HepG2 (cell line): Measurements from ENCODE around the gene PFN1. TPM values are rescaled to one million over a fixed set of nuclear protein-coding genes. Genes with fewer than 3 reads are reported as not detected.

Source experiments
- BRF2 ChIP-seq: sonication (generic); formaldehyde crosslinking; IDR thresholded peaks from 2 replicates; pipeline ENCODE4 v1.8.1; 2022; ENCODE audit warnings: mild to moderate bottlenecking, missing genetic modification reagents
- GLMP ChIP-seq: sonication (generic); formaldehyde crosslinking; IDR thresholded peaks from 2 replicates; pipeline ENCODE4 v1.9.0; 2021; ENCODE audit warnings: missing genetic modification reagents, mild to moderate bottlenecking, borderline replicate concordance
- HNF1A ChIP-seq, 2 experiments: sonication (generic) in 1 of 2; formaldehyde crosslinking in 1 of 2; IDR thresholded peaks; 2 replicates each; pipeline versions ENCODE4 v1.4.0 to v1.6.1; 2016 to 2020; ENCODE audit warnings: borderline replicate concordance in 1 of 2, low read depth in 1 of 2, mild to moderate bottlenecking in 1 of 2, missing genetic modification reagents in 1 of 2
- HNF4G ChIP-seq, 2 experiments: sonication (generic) in 1 of 2; formaldehyde crosslinking in 1 of 2; IDR thresholded peaks; 2 replicates each; pipeline versions ENCODE4 v1.4.0 to v1.6.1; 2011 to 2020; ENCODE audit warnings: borderline replicate concordance in 2 of 2, low read depth in 2 of 2, mild to moderate bottlenecking in 2 of 2, low read length in 1 of 2, missing genetic modification reagents in 1 of 2, moderate library complexity in 1 of 2
- MAFG ChIP-seq: sonication (generic); formaldehyde crosslinking; IDR thresholded peaks from 2 replicates; pipeline ENCODE4 v1.5.1; 2020; ENCODE audit warnings: mild to moderate bottlenecking, missing genetic modification reagents
- NAIF1 ChIP-seq: sonication (generic); formaldehyde crosslinking; IDR thresholded peaks from 2 replicates; pipeline ENCODE4 v1.5.0; 2020; ENCODE audit warnings: mild to moderate bottlenecking, missing genetic modification reagents, borderline replicate concordance
- NBN ChIP-seq: fragments of 450-650 bp; conservative IDR thresholded peaks from 2 replicates; pipeline ENCODE4 v1.6.1; 2017
- NFYB ChIP-seq: sonication (generic); formaldehyde crosslinking; IDR thresholded peaks from 2 replicates; pipeline ENCODE4 v1.4.0; 2020; ENCODE audit warnings: missing genetic modification reagents
- NR3C1 ChIP-seq: sonication (generic); formaldehyde crosslinking; IDR thresholded peaks from 2 replicates; pipeline ENCODE4 v1.4.0; 2020; ENCODE audit warnings: missing genetic modification reagents
- SIN3A ChIP-seq: IDR thresholded peaks from 2 replicates; pipeline ENCODE4 v1.6.1; 2011; ENCODE audit warnings: low read depth, mild to moderate bottlenecking, control low read depth, low read length, borderline replicate concordance
- SIX4 ChIP-seq: sonication (generic); formaldehyde crosslinking; IDR thresholded peaks from 2 replicates; pipeline ENCODE4 v1.4.0; 2020; ENCODE audit warnings: missing genetic modification reagents
- SMAD3 ChIP-seq: sonication (generic); formaldehyde crosslinking; IDR thresholded peaks from 2 replicates; pipeline ENCODE4 v1.4.0; 2020; ENCODE audit warnings: missing genetic modification reagents
- TARDBP ChIP-seq: sonication (generic); formaldehyde crosslinking; IDR thresholded peaks from 2 replicates; pipeline ENCODE4 v1.8.0; 2022; ENCODE audit warnings: mild to moderate bottlenecking, missing genetic modification reagents
- YEATS2 ChIP-seq: sonication (generic); formaldehyde crosslinking; IDR thresholded peaks from 2 replicates; pipeline ENCODE4 v1.4.0; 2020; ENCODE audit warnings: missing genetic modification reagents, borderline replicate concordance
- ZMAT5 ChIP-seq: sonication (generic); formaldehyde crosslinking; IDR thresholded peaks from 2 replicates; pipeline ENCODE4 v1.5.0; 2020; ENCODE audit warnings: mild to moderate bottlenecking, low read depth, missing genetic modification reagents, borderline replicate concordance
- ZNF33B ChIP-seq: sonication (generic); formaldehyde crosslinking; IDR thresholded peaks from 2 replicates; pipeline ENCODE4 v1.5.1; 2020; ENCODE audit warnings: mild to moderate bottlenecking, missing genetic modification reagents
- ZNF557 ChIP-seq: sonication (generic); formaldehyde crosslinking; IDR thresholded peaks from 2 replicates; pipeline ENCODE4 v1.4.0; 2020; ENCODE audit warnings: missing genetic modification reagents
- ZNF574 ChIP-seq: sonication (generic); formaldehyde crosslinking; IDR thresholded peaks from 2 replicates; pipeline ENCODE4 v1.4.0; 2020; ENCODE audit warnings: missing genetic modification reagents
- ZSCAN25 ChIP-seq: sonication (generic); formaldehyde crosslinking; IDR thresholded peaks from 2 replicates; pipeline ENCODE4 v1.8.0; 2022; ENCODE audit warnings: mild to moderate bottlenecking, missing genetic modification reagents
- polyA plus RNA-seq, 8 experiments: library from polyadenylated mRNA; depleted of rRNA in 3 of 8; stranded (reverse) in 7 of 8; unstranded in 1 of 8; fragments of >200 nt; fragmentation: Illumina TruSeq in 4 of 8; extraction: Trizol in 4 of 8; gene quantifications; 2 replicates each; pipeline versions ENCODE4 v1.2.1 to v1.2.3, GENCODE V29; 2011 to 2016; ENCODE audit warnings: low read depth in 4 of 8, missing spikeins in 1 of 8, mixed read lengths in 1 of 8; ENCODE audit not compliant: insufficient read depth in 1 of 8
- total RNA-seq, 5 experiments: library from RNA; depleted of rRNA; stranded (reverse); fragments of >200 nt; fragmentation: Illumina TruSeq; extraction: Trizol; gene quantifications; 2 replicates each; pipeline ENCODE4 v1.2.3, GENCODE V29; 2016; ENCODE audit warnings: low read depth in 1 of 5

The PFN1 gene
- total and polyA plus RNA-seq, 2 of the 13 experiments (the other 11 are each of a cell fraction or from before 2014, with no cell fraction given), result 494 to 613 TPM

- TF ChIP-seq HNF1A (IDR thresholded peaks at IDR 0.05; ENCODE audit: low read depth) (no peak), HNF1A (CRISPR knock-in tag; IDR thresholded peaks at IDR 0.05; ENCODE audit: borderline replicate concordance) (no peak), NAIF1 (CRISPR knock-in tag) (no peak), NBN (no peak), NR3C1 (no peak), ZSCAN25 (CRISPR knock-in tag) (no peak), TARDBP (CRISPR knock-in tag) (no peak), ZNF557 (CRISPR knock-in tag) (no peak), MAFG (CRISPR knock-in tag) (no peak), HNF4G (IDR thresholded peaks at IDR 0.05; ENCODE audit: borderline replicate concordance, low read depth, low read length) (no peak), HNF4G (CRISPR knock-in tag; IDR thresholded peaks at IDR 0.05; ENCODE audit: borderline replicate concordance, low read depth) (no peak), SMAD3 (no peak), SIX4 (CRISPR knock-in tag) (no peak), BRF2 (CRISPR knock-in tag) (no peak), ZNF574 (0 out of 2 replicates have a peak, but pooled peaks have one; percentile 31), SIN3A (no peak), NFYB (CRISPR knock-in tag) (no peak), GLMP (CRISPR knock-in tag) (no peak), ZNF33B (CRISPR knock-in tag) (no peak), YEATS2 (CRISPR knock-in tag) (no peak), ZMAT5 (no peak)
Observed at GRCh38 chr17:4934173-4934979, 14.0 kb downstream of the PFN1 start (continued).
